HG02840 (cell line): Measurements from ENCODE around the gene REV3L.
"Not testable (repeated sequence)": the region's sequence is repeated elsewhere in the genome, so short reads cannot be mapped to it uniquely, and the experiment has no call there.

Experiments used
- ATAC-seq: cut with Tn5 transposase; IDR thresholded peaks from one replicate; pipeline ENCODE4 v1.9.1; 2021; ENCODE audit warnings: mild to moderate bottlenecking, moderate library complexity, moderate number of reproducible peaks; ENCODE audit not compliant: unreplicated experiment, low FRiP score

Gene REV3L

DNA sequence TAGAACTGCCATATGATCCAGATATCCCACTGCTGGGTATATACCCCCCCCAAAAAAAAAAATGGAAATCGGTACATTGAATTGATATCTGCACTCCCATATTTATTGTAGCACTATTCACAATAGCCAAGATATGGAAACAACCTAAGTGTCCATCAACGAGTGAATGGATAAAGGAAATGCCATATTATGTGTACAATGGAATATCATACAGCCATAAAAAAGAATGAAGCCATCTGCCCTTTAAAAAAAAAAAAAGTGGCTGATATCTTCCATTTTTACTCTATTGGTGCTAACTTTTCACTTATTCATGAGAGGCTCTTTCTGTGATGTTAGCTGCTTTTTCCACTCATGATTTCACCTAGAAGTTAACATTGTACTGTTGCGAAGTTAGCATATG is 156.5 kb downstream of the REV3L start:
- ATAC-seq = no peak

GRCh38 chr6:111322145-111322544 is 160.9 kb downstream of the REV3L start:
- ATAC-seq = no peak

DNA sequence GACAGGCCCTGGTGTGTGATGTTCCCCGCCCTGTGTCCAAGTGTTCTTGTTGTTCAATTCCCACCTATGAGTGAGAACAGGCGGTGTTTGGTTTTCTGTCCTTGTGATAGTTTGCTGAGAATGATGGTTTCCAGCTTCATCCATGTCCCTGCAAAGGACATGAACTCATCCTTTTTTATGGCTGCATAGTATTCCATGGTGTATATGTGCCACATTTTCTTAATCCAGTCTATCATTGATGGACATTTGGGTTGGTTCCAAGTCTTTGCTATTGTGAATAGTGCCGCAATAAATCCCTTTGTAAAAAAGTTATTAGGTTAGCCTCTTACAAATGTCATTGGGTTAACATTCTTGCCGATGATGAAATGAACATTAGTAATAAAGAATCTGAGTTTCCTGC is 175.1 kb downstream of the REV3L start:
- not testable (repeated sequence) for ATAC-seq

DNA sequence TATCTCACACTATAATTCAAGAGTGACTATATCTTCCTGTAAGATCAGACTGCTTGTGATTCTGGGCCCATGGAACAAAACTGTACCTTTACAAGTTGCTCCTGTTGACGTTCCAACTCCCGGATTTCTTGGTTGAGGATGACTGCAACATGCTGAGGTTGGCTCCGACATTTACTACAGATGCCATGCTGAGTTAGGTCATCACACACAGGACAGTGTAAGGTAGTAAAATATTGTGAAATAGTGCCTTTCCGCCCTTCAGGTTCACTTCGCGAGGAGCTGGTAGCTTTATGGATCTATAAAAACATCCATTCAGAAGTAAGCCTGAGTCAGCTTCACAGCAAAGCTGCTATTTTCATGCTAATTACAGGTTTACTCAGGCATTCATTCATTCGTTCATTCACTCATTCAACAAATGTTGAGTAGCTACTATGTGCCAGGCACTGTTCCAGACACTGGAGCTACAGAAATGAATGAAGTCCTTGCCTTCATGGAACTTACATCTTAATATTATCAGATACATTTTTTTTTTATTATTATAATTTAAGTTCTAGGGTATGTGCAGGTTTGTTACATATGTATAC is 175.7 kb downstream of the REV3L start:
- no peak for ATAC-seq

DNA sequence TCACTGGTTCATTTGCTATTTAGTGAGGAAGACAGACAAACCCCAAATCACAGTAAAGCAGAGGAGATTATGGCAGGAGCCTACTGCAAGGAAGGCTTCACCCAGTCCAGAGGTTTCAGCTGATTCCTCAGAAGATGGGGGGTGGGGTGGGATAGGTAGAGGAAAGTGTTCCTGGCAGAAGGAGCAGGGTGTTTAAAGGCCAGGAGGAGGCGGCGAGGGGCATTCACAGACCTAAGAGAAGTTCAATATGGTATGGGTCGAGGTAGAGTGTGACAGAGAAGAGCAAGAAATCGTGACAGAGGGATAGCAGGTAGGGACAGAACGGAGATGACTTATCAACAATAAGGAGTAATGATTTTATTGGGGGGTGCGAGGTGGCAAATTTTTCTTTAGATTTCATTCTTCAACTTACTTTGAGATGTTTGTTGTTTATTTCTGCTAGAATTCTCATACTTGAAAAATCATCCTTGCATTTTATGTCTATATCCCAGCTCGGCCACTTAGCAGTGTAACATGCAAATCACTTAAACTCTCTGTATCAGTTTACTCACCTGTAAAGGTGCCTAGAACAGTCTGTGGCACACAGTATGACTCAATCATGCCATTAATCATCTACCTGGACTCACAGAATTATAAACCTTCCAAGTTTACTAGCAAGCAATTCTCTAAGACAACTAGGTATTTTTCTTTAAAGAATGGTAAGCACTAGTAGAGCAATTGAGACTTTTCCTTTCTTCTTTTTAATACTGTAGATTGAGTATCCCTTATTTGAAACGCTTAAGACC is 176.7 kb downstream of the REV3L start:
- no peak for ATAC-seq

GRCh38 chr6:111301946-111302345 is 181.1 kb downstream of the REV3L start:
- no peak for ATAC-seq

DNA sequence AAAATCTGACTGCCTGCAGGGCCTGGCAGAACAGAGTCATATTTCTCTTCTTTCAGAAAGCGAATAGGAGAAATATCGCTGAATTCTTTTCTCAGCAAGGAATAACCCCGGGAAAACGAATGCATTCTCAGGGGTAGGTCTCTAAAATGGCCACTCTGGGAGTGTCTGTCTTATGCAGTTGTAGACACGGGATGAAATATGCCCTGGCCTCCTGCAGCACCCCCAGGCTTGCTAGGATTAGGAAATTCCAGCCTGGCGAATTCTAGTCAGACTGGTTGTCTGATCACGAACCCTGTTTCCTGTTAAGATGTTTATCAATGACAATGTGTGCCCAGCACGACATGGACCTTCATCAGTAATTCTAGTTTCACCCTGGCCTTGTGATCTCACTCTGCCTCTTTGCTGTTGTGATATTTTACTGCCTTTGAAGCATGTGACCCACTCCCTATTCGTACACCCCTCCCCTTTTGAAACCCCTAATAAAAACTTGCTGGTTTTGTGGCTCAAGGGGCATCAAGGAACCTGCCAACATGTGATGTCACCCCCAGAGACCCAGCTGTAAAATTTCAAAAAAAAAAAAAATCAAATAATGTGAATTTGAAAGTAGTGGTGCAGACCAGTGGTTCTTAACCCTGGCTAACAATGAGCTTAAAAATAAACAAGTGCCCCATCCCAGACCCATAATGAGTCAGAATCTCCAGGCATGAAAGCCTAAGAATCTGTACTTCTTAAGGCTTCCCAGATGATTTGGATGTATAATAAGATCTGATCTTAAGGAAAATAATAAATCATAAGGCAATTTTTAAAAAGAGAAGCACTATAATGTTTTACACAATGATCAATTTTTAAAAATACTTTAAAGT is 181.8 kb downstream of the REV3L start:
- not testable (repeated sequence) for ATAC-seq

GRCh38 chr6:111297776-111298175 is 185.2 kb downstream of the REV3L start:
- ATAC-seq = no peak

GRCh38 chr6:111294374-111294967 is 188.5 kb downstream of the REV3L start:
- ATAC-seq = no peak

- ATAC-seq = no peak
Observed at GRCh38 chr6:111291336-111292259, 191.4 kb downstream of the REV3L start.

DNA sequence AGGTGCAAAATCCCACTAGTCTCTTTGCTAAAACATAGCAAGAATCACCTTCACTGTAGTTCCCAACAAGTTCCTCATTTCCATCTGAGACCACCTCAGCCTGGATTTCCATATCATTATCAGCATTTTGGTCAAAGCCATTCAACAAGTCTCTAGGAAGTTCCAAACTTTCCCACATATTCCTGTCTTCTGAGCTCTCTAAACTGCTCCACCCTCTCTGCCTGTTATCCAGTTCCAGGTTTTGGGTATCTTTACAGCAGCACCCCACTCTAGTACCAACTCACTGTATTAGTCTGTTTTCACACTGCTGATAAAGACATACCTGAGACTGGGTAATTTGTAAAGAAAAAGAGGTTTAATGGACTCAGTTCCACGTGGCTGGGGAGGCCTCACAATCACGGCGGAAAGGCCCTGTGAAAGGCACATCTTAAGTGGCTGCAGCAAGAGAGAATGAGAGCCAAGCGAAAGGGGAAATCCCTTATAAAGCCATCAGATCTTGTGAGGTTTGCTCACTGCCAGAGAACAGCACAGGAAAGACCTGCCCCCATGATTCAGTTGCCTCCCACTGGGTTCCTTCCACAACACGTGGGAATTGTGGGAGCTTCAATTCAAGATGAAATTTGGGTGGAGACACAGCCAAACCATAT is 192.2 kb downstream of the REV3L start:
- ATAC-seq = peak; percentile 74

DNA sequence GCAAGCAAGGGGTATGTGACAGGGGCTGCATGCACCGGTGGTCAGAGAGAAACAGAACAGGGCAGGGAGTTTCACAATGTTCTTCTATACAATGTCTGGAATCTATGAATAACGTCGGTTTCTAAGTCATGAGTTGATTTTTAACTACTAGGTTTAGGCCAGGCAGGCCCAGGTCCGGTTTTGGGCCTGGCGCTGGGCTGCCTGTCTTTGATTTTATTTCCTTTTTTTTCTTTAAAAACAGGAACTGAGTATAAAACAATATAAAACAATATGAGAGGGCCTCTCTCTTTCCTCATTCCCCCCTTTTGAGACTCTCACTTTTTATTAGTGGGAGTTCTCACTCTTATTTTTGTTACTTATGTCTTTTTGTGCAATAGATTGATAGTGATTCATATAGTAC is 198.7 kb downstream of the REV3L start:
- not testable (repeated sequence) for ATAC-seq

GRCh38 chr6:111283707-111284106 is 199.3 kb downstream of the REV3L start:
- ATAC-seq = no peak

DNA sequence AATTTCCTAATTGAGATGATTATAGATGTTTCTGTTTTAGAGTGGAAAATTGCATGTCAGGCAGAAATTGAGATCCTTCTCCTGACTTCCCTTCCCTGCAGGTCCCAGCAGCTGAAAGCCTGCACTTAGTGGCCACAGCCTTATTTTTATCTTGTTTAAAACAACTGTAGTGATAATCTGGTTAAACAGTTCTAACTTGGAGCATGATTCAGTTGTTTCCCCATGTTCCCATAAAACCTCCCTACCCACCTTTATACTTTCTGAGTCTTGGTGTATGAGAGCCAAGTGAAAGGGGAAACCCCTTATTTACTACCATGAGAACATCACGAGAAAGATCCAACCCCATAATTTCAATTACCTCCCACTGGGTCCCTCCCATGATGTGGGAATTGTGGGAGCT is 200.5 kb downstream of the REV3L start:
- no peak for ATAC-seq

GRCh38 chr6:111280445-111280955 is 202.5 kb downstream of the REV3L start:
- no peak for ATAC-seq

DNA sequence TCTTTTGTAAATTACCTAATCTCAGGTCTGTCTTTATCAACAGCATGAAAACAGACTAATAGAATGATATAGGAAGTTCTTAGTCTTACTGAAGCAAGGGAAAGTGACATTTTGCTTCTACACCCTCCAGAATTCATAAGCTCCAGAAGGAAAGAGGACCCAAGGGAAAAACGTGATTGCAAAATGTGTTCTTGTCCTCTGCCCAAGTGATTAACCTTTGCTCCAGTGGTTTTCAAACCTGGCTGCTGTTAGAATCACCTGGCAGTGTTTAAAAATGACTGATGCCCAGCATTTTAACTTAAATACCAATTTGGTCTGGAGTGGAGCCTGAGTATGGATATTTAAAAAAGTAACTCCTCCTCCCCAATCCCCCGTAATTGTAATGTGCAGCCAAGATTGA is 204.3 kb downstream of the REV3L start:
- no peak for ATAC-seq

GRCh38 chr6:111277819-111278218 is 205.2 kb downstream of the REV3L start:
- no peak for ATAC-seq

- ATAC-seq = no peak
Observed at GRCh38 chr6:111276736-111277135, 206.3 kb downstream of the REV3L start.

DNA sequence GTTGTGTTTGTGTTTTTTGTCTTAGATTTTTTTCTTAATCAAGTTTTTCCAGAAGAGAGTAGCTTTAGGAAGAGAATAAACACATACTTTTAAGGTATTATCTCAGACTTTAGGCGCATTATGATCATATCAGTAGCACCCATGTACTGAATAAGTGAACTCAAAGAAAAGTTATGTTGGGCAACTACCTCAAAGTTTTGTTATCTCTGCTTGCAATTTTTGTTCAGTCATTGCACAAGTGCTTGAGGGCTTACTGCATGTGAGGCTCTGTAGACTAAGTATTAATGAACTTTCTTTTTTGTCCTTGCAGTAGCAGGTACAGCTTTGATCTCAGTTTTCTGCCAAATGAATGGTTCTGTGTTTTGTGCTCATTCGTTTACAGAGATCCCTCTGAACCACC is 206.7 kb downstream of the REV3L start:
- no peak for ATAC-seq
